AG08396 (cell line): ENCODE measurements around the gene CCNDBP1.
"Not testable (repeated sequence)": the region's sequence is repeated elsewhere in the genome, so short reads cannot be mapped to it uniquely, and the experiment has no call there.

Source experiments
- DNase-seq: peaks from one replicate; pipeline ENCODE4 v3.0.0; 2012; ENCODE audit warnings: low spot score, mixed read lengths

The CCNDBP1 gene

GRCh38 chr15:43215961-43216360 is 30.8 kb downstream of the CCNDBP1 start:
- DNase-seq: peak; percentile 58

DNA sequence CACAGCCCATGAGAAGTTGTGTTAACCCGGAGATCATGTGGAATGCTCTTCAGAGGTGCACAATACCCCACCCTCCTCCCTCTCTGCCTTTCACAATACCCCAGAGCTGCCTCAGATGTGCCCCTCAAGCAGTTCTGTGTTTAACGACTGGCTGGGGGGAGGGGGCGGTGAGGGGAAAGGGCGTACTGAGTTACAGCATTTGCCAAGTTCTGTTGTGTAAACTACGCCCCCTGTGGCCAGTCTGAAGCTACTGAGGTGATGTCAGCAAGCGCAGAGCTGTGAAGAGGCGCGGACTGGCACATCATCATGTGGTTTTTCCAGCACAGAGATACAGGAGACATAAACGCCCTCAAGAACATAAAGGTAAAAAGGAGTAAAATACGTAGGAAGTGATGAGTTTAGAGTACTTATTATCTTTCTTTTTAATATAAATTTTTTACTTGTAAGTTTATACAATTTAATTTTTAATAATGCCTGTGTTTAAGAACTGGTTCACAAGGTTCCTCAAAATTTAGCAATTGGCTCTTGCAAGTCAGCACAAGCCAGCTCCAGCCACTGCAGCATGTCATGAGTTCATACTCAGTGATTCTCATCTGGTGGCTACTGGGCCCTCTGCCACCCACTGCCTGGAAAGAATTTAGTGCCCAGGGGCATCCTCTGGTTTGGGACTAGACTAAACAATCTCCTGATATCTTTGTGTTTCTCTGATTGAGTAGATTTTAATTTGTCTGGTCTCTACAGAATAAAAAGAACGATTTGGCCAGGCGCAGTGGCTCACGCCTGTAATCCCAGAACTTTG is 33.9 kb downstream of the CCNDBP1 start:
- no peak for DNase-seq

DNA sequence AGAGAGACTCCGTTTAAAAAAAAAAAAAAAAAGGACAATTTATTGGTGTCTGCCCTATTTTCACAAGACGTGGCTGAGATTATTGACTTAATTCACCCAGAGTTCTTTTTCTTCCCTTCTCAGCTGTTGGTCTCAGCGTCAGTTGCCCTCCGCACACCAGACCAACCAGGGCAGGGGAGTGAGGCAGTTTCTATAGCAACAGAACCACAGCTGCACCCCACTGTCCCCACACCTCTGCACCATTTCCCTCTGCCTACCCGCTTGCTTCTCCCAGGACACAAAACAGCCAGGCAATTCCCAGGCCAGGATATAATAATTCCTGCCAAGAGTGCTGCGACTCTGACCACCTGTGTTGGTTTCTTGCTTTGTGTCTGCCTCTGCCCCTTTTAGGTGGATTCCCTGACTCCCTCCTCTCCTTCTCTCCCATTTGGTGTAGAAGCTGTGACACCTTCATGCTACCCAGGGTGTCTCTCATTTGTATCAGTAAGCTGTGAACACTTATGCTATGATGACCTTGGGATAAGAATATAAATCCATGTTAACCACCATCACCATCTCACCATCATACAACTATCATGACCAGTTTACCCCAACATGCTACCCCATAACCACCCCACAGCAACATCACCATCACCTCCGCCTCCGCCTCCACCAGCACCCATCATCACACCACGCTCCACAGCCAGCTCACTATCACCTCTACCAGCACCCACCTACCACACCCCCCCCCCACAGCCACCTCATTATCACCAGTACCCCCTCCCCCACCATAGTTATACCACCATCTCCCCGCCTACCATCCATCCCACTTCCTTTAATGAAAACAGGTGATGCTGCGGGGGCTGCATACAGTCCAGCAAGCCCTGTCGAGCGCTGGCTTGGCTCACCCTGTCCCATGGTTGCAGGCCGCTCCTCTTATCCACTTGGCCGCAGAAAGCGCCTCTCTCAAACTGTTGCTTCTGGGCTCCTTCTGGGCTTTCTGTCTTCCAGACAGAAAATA is 35.0 kb downstream of the CCNDBP1 start:
- no peak for DNase-seq

DNA sequence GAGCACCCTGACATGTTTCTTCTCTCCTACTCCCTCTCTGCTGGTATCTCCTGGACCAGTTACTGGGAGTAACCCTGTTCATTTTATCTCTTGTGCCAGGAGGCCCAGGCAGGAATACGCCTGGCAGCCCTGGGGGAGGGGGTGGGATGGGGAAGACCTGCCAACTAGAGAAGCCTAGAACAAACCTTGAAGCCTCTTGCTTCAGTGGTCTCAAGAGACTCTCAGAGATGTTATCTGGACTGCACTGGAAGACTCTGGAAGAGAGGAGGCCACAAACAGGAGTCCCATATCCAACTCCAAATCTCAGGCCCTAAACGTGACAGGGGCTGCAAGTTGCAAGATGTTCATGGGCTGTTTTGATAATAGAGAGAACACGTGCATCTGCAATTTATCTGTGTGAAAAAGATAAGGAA is 35.8 kb downstream of the CCNDBP1 start, which contains the start of gene EPB42:
Gene EPB42, minus strand, starts transcription at position 28 of the 413 bp plus-strand sequence. CDS start 193 bp downstream, outside the sequence.
- DNase-seq: no peak

DNA sequence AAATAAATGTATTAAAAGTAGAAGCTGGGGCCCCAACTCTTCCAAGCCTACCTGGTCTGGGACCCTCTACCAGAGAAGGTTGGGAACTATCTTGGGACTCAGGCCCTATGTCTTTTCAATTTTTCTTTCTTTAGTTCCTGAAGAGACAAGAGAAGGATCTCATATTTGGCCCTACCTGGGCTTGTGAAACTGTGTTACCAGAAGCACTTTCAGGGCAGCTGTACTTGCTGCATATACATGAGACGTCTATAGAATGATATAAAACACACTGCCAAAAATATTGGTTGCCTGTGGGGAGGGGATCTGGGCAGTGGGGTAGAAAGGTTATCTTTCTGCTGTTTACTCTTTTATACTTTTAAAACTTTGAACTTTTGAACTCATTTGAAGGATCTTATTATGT is 36.2 kb downstream of the CCNDBP1 start:
- DNase-seq: no peak

DNA sequence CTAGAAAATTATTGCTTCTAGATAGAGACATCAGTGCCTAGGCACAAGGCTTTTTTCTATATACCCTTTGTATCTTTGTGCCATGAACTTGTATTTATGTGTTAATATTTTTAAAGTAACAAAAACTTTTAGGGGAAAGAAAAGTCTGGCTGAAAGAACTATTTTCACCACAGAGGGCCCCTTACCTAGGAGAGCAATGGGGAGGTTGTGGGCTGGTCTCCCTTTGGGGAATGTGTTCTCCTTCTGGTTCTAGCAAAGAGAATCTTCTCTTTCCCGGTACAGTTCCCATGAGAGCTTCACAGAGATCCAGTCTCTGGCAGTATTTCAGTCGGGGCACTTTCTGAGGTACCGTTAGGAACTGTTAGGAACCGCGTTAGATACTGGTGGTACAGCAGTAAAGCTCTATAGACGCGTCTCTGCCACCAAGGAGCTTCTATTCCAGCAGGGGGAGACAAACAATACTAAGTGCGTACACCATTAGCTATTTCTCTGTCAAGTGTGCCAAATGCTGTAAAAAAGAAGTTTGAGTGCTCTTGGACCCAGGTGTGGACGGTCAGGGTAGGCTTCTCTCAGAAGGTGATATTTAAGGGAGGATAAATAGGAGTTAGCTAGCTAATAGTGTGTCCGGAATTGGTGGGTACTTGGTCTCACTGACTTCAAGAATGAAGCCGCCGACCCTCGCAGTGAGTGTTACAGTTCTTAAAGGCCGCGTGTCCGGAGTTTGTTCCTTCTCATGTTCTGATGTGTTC is 40.2 kb downstream of the CCNDBP1 start:
- peak; percentile 78 for DNase-seq

DNA sequence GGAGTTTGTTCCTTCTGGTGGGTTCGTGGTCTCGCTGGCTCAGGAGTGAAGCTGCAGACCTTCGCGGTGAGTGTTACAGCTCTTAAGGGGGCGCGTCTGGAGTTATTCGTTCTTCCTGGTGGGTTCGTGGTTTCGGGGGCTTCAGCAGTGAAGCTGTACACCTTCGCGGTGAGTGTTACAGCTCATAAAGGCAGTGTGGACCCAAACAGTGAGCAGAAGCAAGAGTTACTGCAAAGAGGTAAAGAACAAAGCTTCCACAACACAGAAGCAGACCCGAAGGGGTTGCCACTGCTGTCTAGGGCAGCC is 40.7 kb downstream of the CCNDBP1 start:
- DNase-seq: not testable (repeated sequence)

DNA sequence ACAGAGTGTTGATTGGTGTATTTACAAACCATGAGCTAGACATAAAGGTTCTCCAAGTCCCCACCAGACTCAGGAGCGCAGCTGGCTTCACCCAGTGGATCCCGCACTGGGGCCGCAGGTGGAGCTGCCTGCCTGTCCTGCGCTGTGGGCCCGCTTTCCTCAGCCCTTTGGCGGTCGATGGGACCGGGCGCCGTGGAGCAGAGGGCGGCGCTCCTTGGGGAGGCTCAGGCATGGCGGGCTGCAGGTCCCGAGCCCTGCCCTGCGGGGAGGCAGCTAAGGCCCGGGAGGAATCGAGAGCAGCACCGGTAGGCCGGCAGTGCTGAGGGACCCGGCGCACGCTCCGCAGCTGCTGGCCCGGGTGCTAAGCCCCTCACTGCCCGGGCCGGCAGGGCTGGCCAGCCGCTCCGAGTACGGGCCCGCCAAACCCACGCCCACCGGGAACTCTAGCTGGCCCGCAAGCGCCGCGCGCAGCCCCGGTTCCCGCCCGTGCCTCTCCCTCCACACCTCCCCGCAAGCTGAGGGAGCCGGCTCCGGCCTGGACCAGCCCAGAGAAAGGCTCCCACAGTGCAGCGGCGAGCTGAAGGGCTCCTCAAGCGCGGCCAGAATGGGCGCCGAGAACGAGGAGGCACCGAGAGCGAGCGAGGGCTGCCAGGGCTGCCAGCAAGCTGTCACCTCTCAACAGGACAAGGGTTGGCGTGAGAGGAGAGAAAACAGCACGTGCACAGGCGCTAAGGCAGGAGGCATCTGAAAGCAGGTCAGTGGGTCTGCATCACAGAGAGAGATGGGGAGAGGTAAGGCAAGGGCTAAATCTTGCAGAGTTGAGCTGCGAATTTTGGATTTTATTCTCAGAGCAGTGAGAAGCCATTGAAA is 41.5 kb downstream of the CCNDBP1 start:
- no peak for DNase-seq

DNA sequence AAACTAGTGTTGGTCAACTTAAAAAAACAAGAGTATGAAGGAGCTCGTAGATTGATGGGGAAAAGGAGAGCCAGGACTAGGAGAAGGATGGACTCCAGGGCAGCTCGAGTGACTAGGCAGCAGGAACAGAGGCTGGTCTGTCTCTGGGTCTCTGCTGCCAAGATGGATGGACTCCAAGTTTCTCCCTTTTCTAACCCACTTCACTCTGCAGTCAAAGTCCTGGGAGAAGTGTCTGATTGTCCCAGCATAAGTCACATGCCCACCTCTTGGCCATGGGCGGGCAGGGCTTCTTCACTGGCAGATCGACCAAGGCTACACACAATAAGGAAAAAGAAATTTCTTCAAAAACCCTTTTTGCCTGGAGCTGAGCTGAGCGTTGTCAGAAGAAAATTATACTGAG is 44.8 kb downstream of the CCNDBP1 start:
- no peak for DNase-seq

DNA sequence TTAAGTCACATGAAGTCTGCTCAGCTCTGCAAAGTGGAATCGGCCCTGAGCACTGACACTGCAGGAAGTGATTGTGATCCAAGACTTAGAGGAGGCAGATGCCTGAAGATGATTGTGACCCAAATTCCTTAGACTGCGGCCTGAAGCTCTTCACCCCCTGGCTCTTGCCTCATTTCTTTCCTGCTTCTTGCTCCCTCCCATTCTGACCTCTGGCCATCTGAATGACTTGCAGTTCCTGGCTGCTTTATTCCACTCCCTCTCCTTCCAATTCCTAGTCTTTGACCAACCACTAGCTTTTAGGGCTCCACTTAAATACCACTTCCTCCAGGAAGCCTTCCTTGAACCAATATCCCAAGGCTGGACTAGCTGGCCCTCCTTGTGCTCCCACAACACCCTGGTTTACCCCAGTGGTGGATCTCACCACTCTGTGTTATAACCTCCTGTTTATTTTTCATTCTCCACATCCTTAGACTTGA is 45.5 kb downstream of the CCNDBP1 start:
- peak; percentile 33 for DNase-seq

- no peak for DNase-seq
Measured at GRCh38 chr15:43232289-43232874, 47.2 kb downstream of the CCNDBP1 start.

DNA sequence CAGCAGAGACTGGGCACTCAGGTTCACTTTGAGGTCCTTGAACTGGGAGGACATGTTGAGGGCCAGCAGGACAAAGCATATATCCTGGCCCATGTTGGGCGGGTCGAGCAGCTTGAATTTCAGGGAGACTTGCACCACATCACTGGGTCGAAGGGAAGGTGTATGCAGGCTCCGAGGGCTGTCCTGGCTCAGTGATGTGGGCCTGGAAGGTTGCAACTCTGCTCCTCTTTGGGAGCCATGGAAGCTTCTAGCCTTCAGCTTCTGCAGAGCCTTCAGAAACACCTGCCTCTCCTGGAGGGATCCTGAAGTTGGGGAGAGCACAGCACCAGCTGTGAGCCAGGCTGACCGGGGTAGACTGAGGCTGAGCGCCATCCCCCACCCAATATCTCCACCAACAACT is 50.3 kb downstream of the CCNDBP1 start:
- no peak for DNase-seq

- no peak for DNase-seq
Measured at GRCh38 chr15:43237842-43238470, 52.8 kb downstream of the CCNDBP1 start.

DNA sequence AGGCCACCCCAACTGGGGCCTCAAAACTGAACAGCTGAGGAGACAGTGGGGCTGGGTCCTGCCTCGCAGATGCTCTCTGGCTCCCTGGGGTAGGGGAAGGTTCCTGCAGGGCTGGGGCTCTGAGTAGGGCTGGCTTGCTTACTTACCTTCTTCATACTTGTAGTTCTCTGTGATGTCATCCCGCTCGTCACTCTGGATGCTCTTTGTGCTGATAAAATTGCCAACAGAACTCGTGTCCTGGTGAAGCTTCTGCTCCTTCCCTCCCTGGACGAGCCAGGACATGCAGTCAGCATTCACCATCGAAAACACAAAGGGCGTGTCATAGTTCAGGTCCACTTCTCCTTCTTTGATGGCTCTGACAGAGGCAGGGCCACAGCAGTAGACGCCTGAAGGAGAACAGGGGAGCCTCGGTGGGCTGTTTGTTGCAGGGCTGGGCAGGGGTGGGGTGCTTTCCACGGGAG is 53.5 kb downstream of the CCNDBP1 start:
- DNase-seq: no peak

DNA sequence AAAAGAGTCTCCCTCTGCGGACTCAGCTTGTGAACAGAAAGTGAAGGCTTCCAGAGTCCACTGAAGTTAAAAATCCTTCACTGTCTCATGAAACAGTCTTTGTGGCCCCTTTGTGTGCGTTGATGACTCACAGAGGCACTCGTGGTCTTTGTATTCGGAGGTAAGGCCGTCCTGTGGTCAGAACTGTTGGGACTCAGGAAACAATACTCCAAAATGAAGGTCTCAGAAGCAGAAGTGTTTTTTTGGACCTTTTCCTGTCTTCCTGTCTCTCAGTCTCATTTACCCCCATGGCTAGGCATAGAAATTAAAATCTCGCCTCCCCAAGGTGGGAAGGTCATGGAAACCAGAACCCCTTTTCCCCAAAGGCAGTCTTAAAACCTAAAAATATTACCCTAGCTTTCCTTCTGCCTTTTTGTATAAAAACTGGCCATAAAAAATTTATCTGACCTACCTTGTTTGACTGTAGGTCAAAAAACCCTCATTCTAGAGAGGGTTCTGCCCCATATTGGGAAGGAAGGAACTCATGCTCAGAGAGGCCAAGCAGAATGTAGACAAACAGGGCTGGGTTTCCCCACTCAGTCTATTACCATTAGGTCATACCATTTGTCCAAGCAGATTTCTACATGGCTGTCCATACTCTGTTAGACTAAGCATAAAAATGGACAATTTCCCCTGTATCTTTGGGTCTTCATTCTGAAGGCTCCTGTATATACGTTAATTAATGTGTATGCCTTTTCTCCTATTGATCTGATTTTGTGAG is 54.7 kb downstream of the CCNDBP1 start:
- DNase-seq: no peak

- DNase-seq: peak; percentile 45
Measured at GRCh38 chr15:43241100-43241499, 55.9 kb downstream of the CCNDBP1 start.

DNA sequence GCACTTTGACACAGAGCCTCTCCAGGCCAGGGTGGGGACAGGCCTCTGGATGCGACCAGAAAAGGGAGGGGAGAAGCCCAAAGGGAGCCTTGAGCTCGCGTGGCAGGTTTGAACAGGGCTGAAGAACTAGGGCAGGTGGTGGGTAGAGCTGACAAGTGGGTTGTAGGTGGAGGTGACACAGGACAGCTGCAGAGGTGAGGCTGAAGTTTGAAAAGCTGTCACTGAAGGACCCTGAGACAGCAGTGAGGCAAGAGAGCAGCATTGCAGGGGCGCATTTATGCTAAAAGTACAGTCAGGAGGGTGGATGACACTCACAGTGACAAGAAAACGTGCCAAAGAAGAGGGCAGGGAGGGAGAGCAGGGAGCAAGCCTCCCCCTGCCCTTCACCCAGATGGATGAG is 57.4 kb downstream of the CCNDBP1 start:
- no peak for DNase-seq

- DNase-seq: no peak
Measured at GRCh38 chr15:43243020-43243645, 57.9 kb downstream of the CCNDBP1 start.

GRCh38 chr15:43244092-43244491 is 58.9 kb downstream of the CCNDBP1 start:
- no peak for DNase-seq
